K562 (cell line): ENCODE results near the gene CGB3. TPM values are rescaled to one million over a fixed set of nuclear protein-coding genes. Genes with fewer than 3 reads are reported as not detected.

Experiments
- ARID1B ChIP-seq: fragments of 450-650 bp; IDR thresholded peaks from 2 replicates; pipeline ENCODE4 v1.6.1; 2016; ENCODE audit warnings: antibody characterized with exemption, mild to moderate bottlenecking, inconsistent platforms
- BRCA1 ChIP-seq, 2 experiments: fragments of 450-650 bp in 1 of 2; sonication (generic) in 1 of 2; formaldehyde crosslinking in 1 of 2; IDR thresholded peaks; 2 replicates each; pipeline versions ENCODE4 v1.5.0 to v1.6.1; 2017 to 2020; ENCODE audit warnings: mild to moderate bottlenecking in 1 of 2, missing genetic modification reagents in 1 of 2
- DACH1 ChIP-seq: fragments of 450-650 bp; IDR thresholded peaks from 2 replicates; pipeline ENCODE4 v1.6.1; 2018; ENCODE audit not compliant: partially characterized antibody
- DPF2 ChIP-seq: fragments of 450-650 bp; IDR thresholded peaks from 2 replicates; pipeline ENCODE4 v1.6.1; 2016
- HDGF ChIP-seq: fragments of 450-650 bp; IDR thresholded peaks from 2 replicates; pipeline ENCODE4 v1.6.1; 2016
- JUND ChIP-seq, 2 experiments: IDR thresholded peaks; 2 replicates in 1 of 2; 3 replicates in 1 of 2; pipeline ENCODE4 v1.6.1; 2011; ENCODE audit warnings: borderline replicate concordance in 2 of 2, low read depth in 2 of 2, low read length in 2 of 2, improper control_type of control experiment in 1 of 2, missing biosample characterization in 1 of 2, missing genetic modification characterization in 1 of 2, missing genetic modification reagents in 1 of 2
- KDM1A ChIP-seq, 2 experiments: fragments of 450-650 bp; IDR thresholded peaks; 2 replicates each; pipeline ENCODE4 v1.6.1; 2016; ENCODE audit warnings: mild to moderate bottlenecking in 2 of 2
- MAFK ChIP-seq: IDR thresholded peaks from 2 replicates; pipeline ENCODE4 v1.6.1; 2011; ENCODE audit warnings: low read length, improper control_type of control experiment
- NELFE ChIP-seq: IDR thresholded peaks from 2 replicates; pipeline ENCODE4 v1.6.1; 2011; ENCODE audit warnings: mild to moderate bottlenecking; ENCODE audit not compliant: insufficient read depth, insufficient read length
- SAP30 ChIP-seq: fragments of 200-600 bp; sonication (generic); IDR thresholded peaks from 2 replicates; pipeline ENCODE4 v1.6.1; 2012; ENCODE audit warnings: borderline replicate concordance, low read depth, mild to moderate bottlenecking, moderate library complexity, low read length, control low read depth, inconsistent platforms; ENCODE audit not compliant: insufficient read depth, poor library complexity, severe bottlenecking
- SMARCA5 ChIP-seq: fragments of 450-650 bp; IDR thresholded peaks from 2 replicates; pipeline ENCODE4 v1.6.1; 2016
- TAF1 ChIP-seq: IDR thresholded peaks from 2 replicates; pipeline ENCODE4 v1.6.1; 2011; ENCODE audit warnings: mild to moderate bottlenecking, low read length, moderate library complexity; ENCODE audit not compliant: insufficient read depth, control insufficient read depth, severe bottlenecking; ENCODE audit errors: extremely low read depth
- ZNF143 ChIP-seq: sonication (generic); formaldehyde crosslinking; IDR thresholded peaks from 2 replicates; pipeline ENCODE4 v1.9.0; 2022; ENCODE audit warnings: mild to moderate bottlenecking, missing genetic modification reagents
- ZNF24 ChIP-seq: fragments of 450-650 bp; IDR thresholded peaks from 2 replicates; pipeline ENCODE4 v1.6.1; 2016
- polyA plus RNA-seq, 8 experiments: library from polyadenylated mRNA; depleted of rRNA in 4 of 8; stranded (reverse) in 5 of 8; unstranded in 3 of 8; fragments of >200 nt; fragmentation: Nextera tagmentation in 2 of 8; fragmentation: Illumina TruSeq in 1 of 8; extraction: Ambion mirVana in 2 of 8; extraction: Trizol in 1 of 8; gene quantifications; 2 replicates each; pipeline versions ENCODE4 v1.2.1 to v1.2.3, GENCODE V29; 2011 to 2014; ENCODE audit warnings: inconsistent platforms in 1 of 8, missing spikeins in 1 of 8
- total RNA-seq, 7 experiments: library from RNA; depleted of rRNA in 6 of 7; stranded (reverse); fragments of >200 nt in 6 of 7; fragmentation: Illumina TruSeq in 2 of 7; extraction: Trizol in 2 of 7; gene quantifications; 2 replicates each; pipeline versions ENCODE4 v1.2.1 to v1.2.3, GENCODE V29; 2011 to 2021; ENCODE audit warnings: low replicate concordance in 1 of 7
- TF ChIP-seq, protein P1 (sequence below): sonication (generic); formaldehyde crosslinking; IDR thresholded peaks from 2 replicates; pipeline ENCODE4 v1.9.0; 2022; ENCODE audit warnings: mild to moderate bottlenecking, missing genetic modification reagents
- TF ChIP-seq, protein P2 (sequence below): sonication (generic); formaldehyde crosslinking; IDR thresholded peaks from 2 replicates; pipeline ENCODE4 v1.8.0; 2022; ENCODE audit warnings: mild to moderate bottlenecking, missing genetic modification reagents
- TF ChIP-seq, protein P3 (sequence below): fragments of 250-450 bp; sonication (Bioruptor Pico); IDR thresholded peaks from 2 replicates; pipeline ENCODE4 v1.4.0; 2020; ENCODE audit warnings: mild to moderate bottlenecking, moderate library complexity, borderline replicate concordance
- TF ChIP-seq, protein P4 (sequence below): fragments of 450-650 bp; formaldehyde crosslinking; IDR thresholded peaks from 2 replicates; pipeline ENCODE4 v1.4.0; 2020; ENCODE audit warnings: mild to moderate bottlenecking, moderate library complexity
- TF ChIP-seq, protein P5 (sequence below): fragments of 250-450 bp; sonication (Bioruptor Pico); IDR thresholded peaks from 2 replicates; pipeline ENCODE4 v1.9.0; 2021; ENCODE audit warnings: mild to moderate bottlenecking, inconsistent platforms

CGB3 gene
- total and polyA plus RNA-seq, 9 of the 15 experiments (the other 6 are each of a cell fraction or from before 2014, with no cell fraction given): not detected

DNA sequence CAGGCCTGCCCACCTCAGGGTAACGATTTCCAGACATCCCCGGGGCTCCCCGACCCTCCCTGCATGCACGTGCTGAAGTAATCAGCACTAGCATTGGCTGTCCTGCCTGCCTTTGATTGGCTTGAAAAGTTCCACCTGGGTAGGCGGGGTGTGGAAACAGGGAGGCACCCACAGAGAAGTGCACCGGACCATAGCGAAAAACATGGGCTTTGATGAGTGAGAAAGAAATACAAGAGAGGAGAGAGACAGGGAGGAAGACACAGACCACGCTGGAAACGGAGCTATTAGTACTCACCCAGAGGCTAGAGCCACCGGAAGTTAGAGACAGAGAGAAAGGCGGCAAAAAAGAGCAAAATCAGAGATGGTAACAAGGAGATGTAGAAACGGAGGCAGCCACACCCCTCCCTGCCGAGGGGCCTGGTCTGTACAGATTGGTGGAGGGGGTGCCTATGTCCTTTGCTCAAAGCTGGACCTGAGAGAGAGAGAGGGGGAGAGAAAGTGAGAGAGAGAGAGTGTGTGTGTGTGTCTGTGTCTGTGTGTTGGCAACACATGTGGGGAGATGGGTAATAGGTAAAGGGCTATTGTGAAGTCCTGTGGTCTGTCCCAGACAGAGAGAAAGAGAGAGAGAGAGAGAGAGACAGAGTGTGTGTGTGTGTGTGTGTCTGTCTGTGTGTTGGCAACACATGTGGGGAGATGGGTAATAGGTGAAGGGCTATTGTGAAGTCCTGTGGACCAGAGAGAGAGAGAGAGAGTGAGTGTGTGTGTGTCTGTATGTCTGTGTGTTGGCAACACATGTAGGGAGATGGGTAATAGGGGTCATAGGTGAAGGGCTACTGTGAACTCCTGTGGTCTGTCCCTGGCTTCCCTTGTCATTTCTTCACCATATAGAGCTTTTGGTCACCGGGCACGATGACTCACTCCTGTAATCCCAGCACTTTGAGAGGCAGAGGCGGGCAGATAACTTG lies 2.9 kb downstream of the CGB3 start (continued):
- TF ChIP-seq BRCA1 (IDR thresholded peaks at IDR 0.05) (no peak), BRCA1 (CRISPR knock-in tag; IDR thresholded peaks at IDR 0.05) (no peak), ZNF143 (no peak), KDM1A (IDR thresholded peaks at IDR 0.05) (peak; percentile 56 to 64; a peak in 3 of 4 replicates), HDGF (no peak), ARID1B (peak; percentile 34), MAFK (no peak), DPF2 (peak; percentile 48; the same call in 1 of the 2 replicates), SAP30 (no peak), NELFE (no peak), SMARCA5 (peak; percentile 54; the same call in 1 of the 2 replicates), ZNF24 (peak; percentile 29; the same call in 1 of the 2 replicates), JUND (IDR thresholded peaks at IDR 0.05; ENCODE audit: borderline replicate concordance, low read depth, low read length) (peak; percentile 69), JUND (tag; IDR thresholded peaks at IDR 0.05; ENCODE audit: borderline replicate concordance, low read depth, low read length) (peak; percentile 0; the same call in 1 of the 3 replicates), TAF1 (no peak), DACH1 (no peak)
- TF ChIP-seq, protein P1, sequence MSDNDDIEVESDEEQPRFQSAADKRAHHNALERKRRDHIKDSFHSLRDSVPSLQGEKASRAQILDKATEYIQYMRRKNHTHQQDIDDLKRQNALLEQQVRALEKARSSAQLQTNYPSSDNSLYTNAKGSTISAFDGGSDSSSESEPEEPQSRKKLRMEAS (CRISPR knock-in tag): peak; percentile 23; the same call in 1 of the 2 replicates
- TF ChIP-seq, protein P2, sequence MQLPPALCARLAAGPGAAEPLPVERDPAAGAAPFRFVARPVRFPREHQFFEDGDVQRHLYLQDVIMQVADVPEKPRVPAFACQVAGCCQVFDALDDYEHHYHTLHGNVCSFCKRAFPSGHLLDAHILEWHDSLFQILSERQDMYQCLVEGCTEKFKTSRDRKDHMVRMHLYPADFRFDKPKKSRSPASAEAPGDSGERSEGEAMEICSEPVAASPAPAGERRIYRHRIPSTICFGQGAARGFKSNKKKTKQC: no peak
- TF ChIP-seq, protein P3, sequence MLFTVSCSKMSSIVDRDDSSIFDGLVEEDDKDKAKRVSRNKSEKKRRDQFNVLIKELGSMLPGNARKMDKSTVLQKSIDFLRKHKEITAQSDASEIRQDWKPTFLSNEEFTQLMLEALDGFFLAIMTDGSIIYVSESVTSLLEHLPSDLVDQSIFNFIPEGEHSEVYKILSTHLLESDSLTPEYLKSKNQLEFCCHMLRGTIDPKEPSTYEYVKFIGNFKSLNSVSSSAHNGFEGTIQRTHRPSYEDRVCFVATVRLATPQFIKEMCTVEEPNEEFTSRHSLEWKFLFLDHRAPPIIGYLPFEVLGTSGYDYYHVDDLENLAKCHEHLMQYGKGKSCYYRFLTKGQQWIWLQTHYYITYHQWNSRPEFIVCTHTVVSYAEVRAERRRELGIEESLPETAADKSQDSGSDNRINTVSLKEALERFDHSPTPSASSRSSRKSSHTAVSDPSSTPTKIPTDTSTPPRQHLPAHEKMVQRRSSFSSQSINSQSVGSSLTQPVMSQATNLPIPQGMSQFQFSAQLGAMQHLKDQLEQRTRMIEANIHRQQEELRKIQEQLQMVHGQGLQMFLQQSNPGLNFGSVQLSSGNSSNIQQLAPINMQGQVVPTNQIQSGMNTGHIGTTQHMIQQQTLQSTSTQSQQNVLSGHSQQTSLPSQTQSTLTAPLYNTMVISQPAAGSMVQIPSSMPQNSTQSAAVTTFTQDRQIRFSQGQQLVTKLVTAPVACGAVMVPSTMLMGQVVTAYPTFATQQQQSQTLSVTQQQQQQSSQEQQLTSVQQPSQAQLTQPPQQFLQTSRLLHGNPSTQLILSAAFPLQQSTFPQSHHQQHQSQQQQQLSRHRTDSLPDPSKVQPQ: no peak
- TF ChIP-seq, protein P4, sequence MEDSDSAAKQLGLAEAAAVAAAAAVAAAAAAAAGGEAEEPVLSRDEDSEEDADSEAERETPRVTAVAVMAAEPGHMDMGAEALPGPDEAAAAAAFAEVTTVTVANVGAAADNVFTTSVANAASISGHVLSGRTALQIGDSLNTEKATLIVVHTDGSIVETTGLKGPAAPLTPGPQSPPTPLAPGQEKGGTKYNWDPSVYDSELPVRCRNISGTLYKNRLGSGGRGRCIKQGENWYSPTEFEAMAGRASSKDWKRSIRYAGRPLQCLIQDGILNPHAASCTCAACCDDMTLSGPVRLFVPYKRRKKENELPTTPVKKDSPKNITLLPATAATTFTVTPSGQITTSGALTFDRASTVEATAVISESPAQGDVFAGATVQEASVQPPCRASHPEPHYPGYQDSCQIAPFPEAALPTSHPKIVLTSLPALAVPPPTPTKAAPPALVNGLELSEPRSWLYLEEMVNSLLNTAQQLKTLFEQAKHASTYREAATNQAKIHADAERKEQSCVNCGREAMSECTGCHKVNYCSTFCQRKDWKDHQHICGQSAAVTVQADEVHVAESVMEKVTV (CRISPR knock-in tag): no peak
- TF ChIP-seq, protein P5, sequence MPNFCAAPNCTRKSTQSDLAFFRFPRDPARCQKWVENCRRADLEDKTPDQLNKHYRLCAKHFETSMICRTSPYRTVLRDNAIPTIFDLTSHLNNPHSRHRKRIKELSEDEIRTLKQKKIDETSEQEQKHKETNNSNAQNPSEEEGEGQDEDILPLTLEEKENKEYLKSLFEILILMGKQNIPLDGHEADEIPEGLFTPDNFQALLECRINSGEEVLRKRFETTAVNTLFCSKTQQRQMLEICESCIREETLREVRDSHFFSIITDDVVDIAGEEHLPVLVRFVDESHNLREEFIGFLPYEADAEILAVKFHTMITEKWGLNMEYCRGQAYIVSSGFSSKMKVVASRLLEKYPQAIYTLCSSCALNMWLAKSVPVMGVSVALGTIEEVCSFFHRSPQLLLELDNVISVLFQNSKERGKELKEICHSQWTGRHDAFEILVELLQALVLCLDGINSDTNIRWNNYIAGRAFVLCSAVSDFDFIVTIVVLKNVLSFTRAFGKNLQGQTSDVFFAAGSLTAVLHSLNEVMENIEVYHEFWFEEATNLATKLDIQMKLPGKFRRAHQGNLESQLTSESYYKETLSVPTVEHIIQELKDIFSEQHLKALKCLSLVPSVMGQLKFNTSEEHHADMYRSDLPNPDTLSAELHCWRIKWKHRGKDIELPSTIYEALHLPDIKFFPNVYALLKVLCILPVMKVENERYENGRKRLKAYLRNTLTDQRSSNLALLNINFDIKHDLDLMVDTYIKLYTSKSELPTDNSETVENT (CRISPR knock-in tag): no peak
